GM12878 (cell line): Measurements from ENCODE around the gene ATP8A1. TPM values are rescaled to one million over a fixed set of nuclear protein-coding genes. Genes with fewer than 3 reads are reported as not detected.
A peak's percentile ranks its signal among the peaks of the same experiment; 100 is the strongest.

Source experiments
- BCLAF1 ChIP-seq: fragments of 450-650 bp; IDR thresholded peaks from 2 replicates; pipeline ENCODE4 v1.6.1; 2017; ENCODE audit warnings: antibody characterized with exemption, mild to moderate bottlenecking, moderate library complexity
- CEBPB ChIP-seq, 2 experiments: fragments of 150-350 bp in 1 of 2; IDR thresholded peaks; 2 replicates each; pipeline ENCODE4 v1.6.1; 2012 to 2014; ENCODE audit warnings: low read depth in 2 of 2, low read length in 2 of 2, borderline replicate concordance in 1 of 2, inconsistent platforms in 1 of 2
- MEF2B ChIP-seq: fragments of 450-650 bp; IDR thresholded peaks from 2 replicates; pipeline ENCODE4 v1.6.1; 2018; ENCODE audit warnings: mild to moderate bottlenecking, moderate library complexity; ENCODE audit not compliant: partially characterized antibody, poor library complexity, severe bottlenecking
- NFIC ChIP-seq: IDR thresholded peaks from 2 replicates; pipeline ENCODE4 v1.6.1; 2012; ENCODE audit warnings: low read depth, mild to moderate bottlenecking, inconsistent platforms, low read length, moderate library complexity
- NKRF ChIP-seq: fragments of 450-650 bp; conservative IDR thresholded peaks from 2 replicates; pipeline ENCODE4 v1.6.1; 2017; ENCODE audit warnings: mild to moderate bottlenecking, moderate library complexity
- RCOR1 ChIP-seq: conservative IDR thresholded peaks from 2 replicates; pipeline ENCODE4 v1.6.1; 2012; ENCODE audit warnings: low read depth, low read length, improper control_type of control experiment
- SMAD5 ChIP-seq: IDR thresholded peaks from 2 replicates; pipeline ENCODE4 v1.6.1; 2016; ENCODE audit warnings: antibody characterized with exemption, low read depth
- SUZ12 ChIP-seq: fragments of 200-600 bp; sonication (generic); IDR thresholded peaks from one replicate; pipeline ENCODE4 v1.6.1; 2018; ENCODE audit warnings: antibody characterized with exemption, mild to moderate bottlenecking; ENCODE audit not compliant: unreplicated experiment
- TARDBP ChIP-seq: IDR thresholded peaks from 2 replicates; pipeline ENCODE4 v1.6.1; 2016; ENCODE audit warnings: borderline replicate concordance
- USF1 ChIP-seq: IDR thresholded peaks from 2 replicates; pipeline ENCODE4 v1.6.1; 2011; ENCODE audit warnings: borderline replicate concordance, low read depth, mild to moderate bottlenecking, moderate library complexity, mixed read lengths, low read length; ENCODE audit not compliant: insufficient read depth; ENCODE audit errors: extremely low read length
- ZBTB40 ChIP-seq: fragments of 450-650 bp; IDR thresholded peaks from 2 replicates; pipeline ENCODE4 v1.6.1; 2016; ENCODE audit warnings: mild to moderate bottlenecking, moderate library complexity, borderline replicate concordance
- ZNF592 ChIP-seq: fragments of 450-650 bp; IDR thresholded peaks from 2 replicates; pipeline ENCODE4 v1.6.1; 2017; ENCODE audit warnings: mild to moderate bottlenecking, moderate library complexity
- polyA plus RNA-seq, 11 experiments: library from polyadenylated mRNA; depleted of rRNA in 4 of 11; unstranded in 6 of 11; stranded (reverse) in 5 of 11; fragments of >200 nt; fragmentation: Nextera tagmentation in 4 of 11; fragmentation: Illumina TruSeq in 1 of 11; extraction: Ambion mirVana in 4 of 11; extraction: Trizol in 1 of 11; gene quantifications; 1 replicate in 1 of 11; 2 replicates in 10 of 11; pipeline versions ENCODE4 v1.2.1 to v1.2.3, GENCODE V29; 2011 to 2016; ENCODE audit warnings: inconsistent platforms in 2 of 11, missing spikeins in 2 of 11, low read depth in 1 of 11
- total RNA-seq, 4 experiments: library from RNA; depleted of rRNA in 3 of 4; stranded (reverse); fragments of >200 nt in 3 of 4; fragmentation: Illumina TruSeq in 1 of 4; extraction: Trizol in 1 of 4; gene quantifications; 2 replicates each; pipeline versions ENCODE4 v1.2.1 to v1.2.3, GENCODE V29; 2013 to 2021

ATP8A1 gene
- total and polyA plus RNA-seq, 10 of the 15 experiments (the other 5 are each of a cell fraction or from before 2014, with no cell fraction given) = 9.0 to 116 (median 37.3) TPM

- TF ChIP-seq NKRF (0 out of 2 replicates have a peak, but pooled peaks have one; percentile 27), CEBPB (IDR thresholded peaks at IDR 0.05; ENCODE audit: borderline replicate concordance in 1 of 2, low read depth in 2 of 2, low read length in 2 of 2) (no peak; a peak in 1 of 4 replicates), MEF2B (peak; percentile 89), SUZ12 (no peak), ZNF592 (peak; percentile 61; the same call in 1 of the 2 replicates), BCLAF1 (no peak), USF1 (no peak), ZBTB40 (no peak; the same call in 1 of the 2 replicates), NFIC (peak; percentile 98), RCOR1 (0 out of 2 replicates have a peak, but pooled peaks have one; percentile 70), TARDBP (no peak), SMAD5 (peak; percentile 25; the same call in 1 of the 2 replicates)
Observed at GRCh38 chr4:42638993-42639392, 17.9 kb downstream of the ATP8A1 start (continued).
